ENCODE data around the gene DOCK1.

Gene DOCK1

DNA sequence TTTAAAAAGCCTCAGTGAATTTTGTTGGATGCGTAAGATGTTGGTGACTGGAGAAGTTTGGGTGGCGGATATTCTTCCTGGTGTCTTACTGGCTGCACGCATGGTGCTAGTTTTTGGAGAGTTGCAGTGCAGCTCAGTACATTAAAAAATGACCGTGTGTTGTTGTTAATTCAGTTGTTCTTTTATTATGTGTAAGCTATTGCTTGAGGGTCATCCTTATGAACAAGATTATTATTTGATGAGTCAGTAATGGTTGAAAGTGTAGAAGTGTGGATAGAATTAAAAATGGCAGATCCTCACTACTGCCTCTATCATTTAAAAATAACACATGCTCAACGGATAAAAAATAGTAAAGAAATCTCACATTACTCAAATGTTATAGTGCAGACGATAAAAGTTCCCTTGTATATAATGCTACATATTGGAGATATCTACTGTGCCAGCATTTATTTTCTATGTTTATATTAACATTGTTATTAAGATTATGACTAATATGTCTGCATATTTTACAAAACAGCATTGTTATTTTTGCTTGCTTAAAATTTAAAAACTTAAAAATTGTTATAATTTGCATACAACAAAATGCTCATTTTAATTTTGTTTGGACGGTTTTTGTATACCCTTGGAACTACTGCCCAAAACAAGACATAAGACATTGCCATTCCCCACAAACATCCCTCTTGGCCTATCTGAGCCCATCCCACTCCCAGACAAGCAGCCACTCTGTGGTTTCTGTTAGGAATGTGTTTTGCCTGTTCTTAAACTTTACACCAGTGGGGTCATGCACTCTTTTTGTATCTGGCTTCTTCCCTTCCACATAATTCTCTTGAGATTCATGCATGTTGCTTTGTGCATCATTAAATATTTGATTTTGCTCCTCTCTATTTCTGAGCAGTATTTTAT lies 142.0 kb downstream of the DOCK1 start:
- Histone ChIP-seq H3K27ac (ENCODE audit: insufficient read depth, low read depth, low read length, poor library complexity, severe bottlenecking) (no peak overlapping the region), H3K4me3 (ENCODE audit: insufficient read depth, low read depth, low read length) (no peak overlapping the region), H3K36me3 (ENCODE audit: control insufficient read depth, insufficient read depth, low read length) (peaks cover 5% of the 10 kb centered on the region), H3K9me3 (ENCODE audit: control insufficient read depth, low read length) (no peaks in the 10 kb centered on the region), H3K27me3 (ENCODE audit: control insufficient read depth, insufficient read depth, low read length, poor library complexity, severe bottlenecking) (no peaks in the 10 kb centered on the region), H3K4me1 (ENCODE audit: control insufficient read depth, insufficient read depth, low read length) (no peaks in the 10 kb centered on the region)
- WGBS, 2 experiments: 96 to 98% methylated on average over 5 to 6 of the region's 7 CpGs

DNA sequence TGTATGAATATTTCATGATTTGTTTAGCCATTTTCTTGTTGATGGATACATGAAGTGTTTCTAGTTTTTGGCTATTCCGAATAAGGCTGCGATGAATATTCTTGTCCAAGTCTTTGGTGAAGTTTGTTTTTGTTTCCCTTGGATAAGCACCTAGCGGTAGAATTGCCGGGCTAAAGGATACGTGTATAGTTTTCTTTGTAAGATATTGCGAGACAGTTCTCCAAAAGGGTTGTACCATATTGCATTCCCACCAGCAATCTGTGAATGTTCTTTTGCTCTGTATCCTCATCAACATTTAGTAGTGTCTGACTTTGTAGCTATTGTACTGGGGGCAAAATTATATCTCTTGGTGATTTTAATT lies 142.6 kb downstream of the DOCK1 start:
- WGBS, 2 experiments: 92 to 97% methylated on average over 6 of the region's 6 CpGs

DNA sequence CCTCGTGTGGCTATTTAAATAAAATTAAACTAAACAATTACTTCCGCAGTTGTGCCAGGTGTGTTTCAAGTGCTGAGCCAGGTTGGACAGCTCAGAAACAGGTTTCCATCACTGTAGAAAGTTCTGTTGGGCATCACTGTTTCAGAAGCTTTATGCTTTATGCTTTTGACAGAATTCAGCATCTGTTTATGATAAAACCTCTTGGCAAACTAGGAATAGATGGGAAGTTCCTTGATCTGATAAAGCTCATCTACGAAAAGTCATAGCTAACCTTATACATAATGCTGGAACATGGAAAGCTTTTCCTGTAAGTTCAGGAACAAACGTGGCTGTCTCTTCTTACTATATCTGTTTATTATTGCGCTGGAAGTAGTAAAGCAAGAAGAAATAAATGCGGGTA lies 143.4 kb downstream of the DOCK1 start:
- no peaks in the 10 kb centered on the region for H3K27me3 ChIP-seq (ENCODE audit: control insufficient read depth, insufficient read depth, low read length, poor library complexity, severe bottlenecking)
- H3K4me3 ChIP-seq (ENCODE audit: insufficient read depth, low read depth, low read length): no peak overlapping the region
- H3K9me3 ChIP-seq (ENCODE audit: control insufficient read depth, low read length): no peaks in the 10 kb centered on the region
- no peaks in the 10 kb centered on the region for H3K36me3 ChIP-seq (ENCODE audit: control insufficient read depth, insufficient read depth, low read length)
- H3K27ac ChIP-seq (ENCODE audit: insufficient read depth, low read depth, low read length, poor library complexity, severe bottlenecking): no peak overlapping the region
- WGBS, 2 experiments: 97 to 98% methylated on average over 3 to 5 of the region's 6 CpGs
- no peaks in the 10 kb centered on the region for H3K4me1 ChIP-seq (ENCODE audit: control insufficient read depth, insufficient read depth, low read length)

More for the DNA sequence above, 142.6 kb downstream of the DOCK1 start:
- H3K27ac ChIP-seq (ENCODE audit: insufficient read depth, low read depth, low read length, poor library complexity, severe bottlenecking): no peak overlapping the region
- no peaks in the 10 kb centered on the region for H3K27me3 ChIP-seq (ENCODE audit: control insufficient read depth, insufficient read depth, low read length, poor library complexity, severe bottlenecking)
- peaks cover under 1% of the 10 kb centered on the region for H3K36me3 ChIP-seq (ENCODE audit: control insufficient read depth, insufficient read depth, low read length)
- no peak overlapping the region for H3K4me3 ChIP-seq (ENCODE audit: insufficient read depth, low read depth, low read length)
- H3K9me3 ChIP-seq (ENCODE audit: control insufficient read depth, low read length): no peaks in the 10 kb centered on the region
- no peaks in the 10 kb centered on the region for H3K4me1 ChIP-seq (ENCODE audit: control insufficient read depth, insufficient read depth, low read length)

DNA sequence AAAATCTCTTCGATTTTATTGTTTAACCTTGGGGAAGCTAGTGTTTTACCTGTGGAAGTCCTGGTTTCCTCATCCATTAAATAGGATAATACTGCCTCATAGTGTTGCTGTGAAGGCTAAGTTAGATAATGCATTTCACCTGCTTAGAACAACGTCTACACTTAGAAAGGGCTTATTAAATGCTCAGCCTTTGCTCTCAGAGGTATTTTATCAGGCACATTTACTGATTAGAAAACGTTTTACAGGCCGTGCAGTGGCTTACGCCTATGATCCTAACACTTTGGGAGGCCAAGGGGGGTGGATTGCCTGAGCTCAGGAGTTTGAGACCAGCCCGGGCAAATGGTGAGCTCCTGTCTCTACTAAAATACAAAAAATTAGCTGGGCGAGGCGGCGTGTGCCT lies 146.8 kb downstream of the DOCK1 start:
- H3K27me3 ChIP-seq (ENCODE audit: control insufficient read depth, insufficient read depth, low read length, poor library complexity, severe bottlenecking): no peaks in the 10 kb centered on the region
- no peaks in the 10 kb centered on the region for H3K36me3 ChIP-seq (ENCODE audit: control insufficient read depth, insufficient read depth, low read length)
- no peaks in the 10 kb centered on the region for H3K9me3 ChIP-seq (ENCODE audit: control insufficient read depth, low read length)
- 94 to 95% methylated on average over 9 of the region's 9 CpGs for WGBS, 2 experiments
- no peaks in the 10 kb centered on the region for H3K4me1 ChIP-seq (ENCODE audit: control insufficient read depth, insufficient read depth, low read length)
- H3K4me3 ChIP-seq (ENCODE audit: insufficient read depth, low read depth, low read length): no peak overlapping the region
- H3K27ac ChIP-seq (ENCODE audit: insufficient read depth, low read depth, low read length, poor library complexity, severe bottlenecking): no peak overlapping the region

DNA sequence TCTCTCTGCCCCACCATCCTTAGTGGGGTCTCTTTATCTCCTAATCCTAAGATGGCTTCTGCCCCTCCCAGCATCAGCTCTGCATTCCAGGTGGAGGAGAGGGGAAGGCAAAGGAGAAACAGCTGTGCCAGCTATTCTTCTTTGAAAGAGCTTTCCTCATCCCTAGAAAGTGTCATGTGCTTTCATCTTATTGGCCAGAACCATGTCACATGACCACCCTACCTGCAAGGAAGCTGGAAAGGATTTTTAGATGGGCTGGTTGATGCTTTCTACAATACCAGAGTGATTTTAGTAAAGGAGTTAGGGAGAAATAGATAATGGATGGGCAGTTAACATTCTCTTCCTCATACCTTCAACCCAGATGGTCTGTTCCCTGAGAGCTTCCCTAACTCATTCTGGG lies 150.0 kb downstream of the DOCK1 start:
- H3K4me3 ChIP-seq (ENCODE audit: insufficient read depth, low read depth, low read length): no peak overlapping the region
- peaks cover 5% of the 10 kb centered on the region for H3K36me3 ChIP-seq (ENCODE audit: control insufficient read depth, insufficient read depth, low read length)
- no peaks in the 10 kb centered on the region for H3K27me3 ChIP-seq (ENCODE audit: control insufficient read depth, insufficient read depth, low read length, poor library complexity, severe bottlenecking)
- H3K9me3 ChIP-seq (ENCODE audit: control insufficient read depth, low read length): no peaks in the 10 kb centered on the region
- no peaks in the 10 kb centered on the region for H3K4me1 ChIP-seq (ENCODE audit: control insufficient read depth, insufficient read depth, low read length)
- H3K27ac ChIP-seq (ENCODE audit: insufficient read depth, low read depth, low read length, poor library complexity, severe bottlenecking): no peak overlapping the region

DNA sequence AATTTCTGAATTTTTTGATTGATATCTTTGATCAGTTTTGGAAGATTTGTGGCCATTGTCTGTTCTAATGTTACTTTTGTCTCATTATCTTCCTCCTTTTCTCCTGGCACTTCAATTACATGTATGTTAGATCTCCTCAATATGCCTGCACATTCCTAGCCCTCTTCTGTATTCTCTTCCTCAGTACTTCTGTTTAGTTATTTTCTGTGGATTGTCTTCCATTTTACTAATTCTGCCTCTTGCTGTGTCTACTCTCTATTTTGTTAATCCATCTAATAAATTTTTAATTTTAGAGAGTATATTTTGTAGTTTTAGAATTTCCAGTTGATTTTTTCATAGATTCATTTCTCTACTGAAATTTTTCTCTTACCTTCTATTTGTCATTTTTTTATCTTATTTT lies 154.1 kb downstream of the DOCK1 start:
- H3K27ac ChIP-seq (ENCODE audit: insufficient read depth, low read depth, low read length, poor library complexity, severe bottlenecking): no peak overlapping the region
- no peaks in the 10 kb centered on the region for H3K27me3 ChIP-seq (ENCODE audit: control insufficient read depth, insufficient read depth, low read length, poor library complexity, severe bottlenecking)
- H3K36me3 ChIP-seq (ENCODE audit: control insufficient read depth, insufficient read depth, low read length): peaks cover 5% of the 10 kb centered on the region
- no peak overlapping the region for H3K4me3 ChIP-seq (ENCODE audit: insufficient read depth, low read depth, low read length)
- no peaks in the 10 kb centered on the region for H3K9me3 ChIP-seq (ENCODE audit: control insufficient read depth, low read length)
- H3K4me1 ChIP-seq (ENCODE audit: control insufficient read depth, insufficient read depth, low read length): no peaks in the 10 kb centered on the region

DNA sequence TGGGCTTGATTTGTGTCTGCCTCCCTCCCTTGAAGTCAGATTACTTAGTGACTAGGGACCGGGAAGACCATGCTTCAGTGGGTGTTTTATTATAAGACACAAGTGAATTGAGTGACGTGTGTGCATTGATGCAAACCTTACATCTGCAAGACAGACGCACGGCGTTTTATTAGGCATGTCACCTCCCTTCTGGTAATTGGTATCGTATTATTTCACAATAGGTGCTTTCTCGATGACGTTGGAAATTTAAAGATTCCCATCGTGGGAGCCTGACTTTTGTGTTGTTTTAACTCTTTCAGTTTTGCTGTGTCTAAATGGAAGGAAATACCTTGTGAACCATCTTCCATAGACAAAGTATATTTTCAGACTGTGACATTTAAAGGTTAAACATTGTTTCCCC lies 158.5 kb downstream of the DOCK1 start:
- Histone ChIP-seq H3K4me1 (ENCODE audit: control insufficient read depth, insufficient read depth, low read length) (no peaks in the 10 kb centered on the region), H3K27ac (ENCODE audit: insufficient read depth, low read depth, low read length, poor library complexity, severe bottlenecking) (no peak overlapping the region), H3K4me3 (ENCODE audit: insufficient read depth, low read depth, low read length) (no peak overlapping the region), H3K27me3 (ENCODE audit: control insufficient read depth, insufficient read depth, low read length, poor library complexity, severe bottlenecking) (no peaks in the 10 kb centered on the region), H3K9me3 (ENCODE audit: control insufficient read depth, low read length) (no peaks in the 10 kb centered on the region), H3K36me3 (ENCODE audit: control insufficient read depth, insufficient read depth, low read length) (peaks cover 5% of the 10 kb centered on the region)
- 96 to 97% methylated on average over 9 of the region's 9 CpGs for WGBS, 2 experiments

DNA sequence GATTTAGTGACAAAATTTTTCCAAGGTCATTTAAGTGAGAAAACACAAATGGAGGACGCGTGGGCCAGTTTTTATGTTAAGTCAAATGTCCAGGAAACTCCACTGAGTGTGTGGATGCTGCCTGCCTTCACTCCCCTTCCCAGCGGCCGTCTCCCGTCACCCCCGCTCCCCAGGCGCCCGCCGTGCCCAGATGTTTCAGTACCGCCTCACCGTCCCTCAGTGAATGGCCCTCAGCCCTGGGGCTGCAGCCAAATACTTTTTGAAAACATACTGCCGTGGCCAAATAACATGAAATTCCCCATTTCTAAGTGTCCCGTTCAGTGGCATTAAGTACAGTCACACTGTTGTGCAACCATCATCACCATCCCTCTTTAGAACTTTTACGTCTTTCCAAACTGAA lies 159.2 kb downstream of the DOCK1 start:
- Histone ChIP-seq H3K27me3 (ENCODE audit: control insufficient read depth, insufficient read depth, low read length, poor library complexity, severe bottlenecking) (no peaks in the 10 kb centered on the region), H3K27ac (ENCODE audit: insufficient read depth, low read depth, low read length, poor library complexity, severe bottlenecking) (no peak overlapping the region), H3K9me3 (ENCODE audit: control insufficient read depth, low read length) (no peaks in the 10 kb centered on the region), H3K36me3 (ENCODE audit: control insufficient read depth, insufficient read depth, low read length) (peaks cover 5% of the 10 kb centered on the region), H3K4me3 (ENCODE audit: insufficient read depth, low read depth, low read length) (no peak overlapping the region), H3K4me1 (ENCODE audit: control insufficient read depth, insufficient read depth, low read length) (no peaks in the 10 kb centered on the region)
- WGBS, 2 experiments: 94 to 96% methylated on average over 14 of the region's 14 CpGs

DNA sequence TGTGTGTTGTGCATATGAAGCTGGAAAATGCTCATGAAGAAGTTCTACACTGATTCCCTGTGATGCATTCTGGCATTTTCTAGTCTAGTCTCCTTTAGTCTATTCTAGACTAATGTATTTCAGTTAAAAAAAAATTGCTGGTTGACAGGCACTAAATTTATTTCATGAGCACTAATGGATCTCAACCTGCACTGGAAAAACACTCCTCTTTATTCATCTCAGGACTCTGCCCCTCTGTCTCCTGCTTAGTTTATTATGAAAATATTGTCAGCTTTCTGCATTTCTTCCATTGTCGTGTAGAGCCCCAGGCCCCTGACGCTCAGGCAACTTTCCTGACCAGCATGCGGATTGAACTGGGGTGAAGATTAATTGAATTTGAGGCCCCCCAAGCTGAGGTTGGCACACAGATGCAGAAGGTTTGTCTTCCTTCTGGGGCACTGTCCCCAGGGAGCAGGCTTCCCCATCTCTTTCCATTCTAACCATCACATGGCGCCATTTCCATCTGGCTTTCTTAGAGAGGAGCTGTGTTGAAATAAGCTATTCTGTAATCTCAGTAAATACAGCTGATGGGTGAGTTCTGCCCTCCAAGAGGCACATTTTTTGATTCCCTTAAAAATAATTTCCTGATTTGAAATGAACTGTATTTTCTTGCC lies 162.4 kb downstream of the DOCK1 start:
- H3K27me3 ChIP-seq (ENCODE audit: control insufficient read depth, insufficient read depth, low read length, poor library complexity, severe bottlenecking): no peaks in the 10 kb centered on the region
- no peaks in the 10 kb centered on the region for H3K9me3 ChIP-seq (ENCODE audit: control insufficient read depth, low read length)
- H3K4me1 ChIP-seq (ENCODE audit: control insufficient read depth, insufficient read depth, low read length): no peaks in the 10 kb centered on the region
- no peaks in the 10 kb centered on the region for H3K36me3 ChIP-seq (ENCODE audit: control insufficient read depth, insufficient read depth, low read length)
- WGBS, 2 experiments: 90 to 93% methylated on average over 3 to 4 of the region's 4 CpGs
- no peak overlapping the region for H3K4me3 ChIP-seq (ENCODE audit: insufficient read depth, low read depth, low read length)
- H3K27ac ChIP-seq (ENCODE audit: insufficient read depth, low read depth, low read length, poor library complexity, severe bottlenecking): no peak overlapping the region

DNA sequence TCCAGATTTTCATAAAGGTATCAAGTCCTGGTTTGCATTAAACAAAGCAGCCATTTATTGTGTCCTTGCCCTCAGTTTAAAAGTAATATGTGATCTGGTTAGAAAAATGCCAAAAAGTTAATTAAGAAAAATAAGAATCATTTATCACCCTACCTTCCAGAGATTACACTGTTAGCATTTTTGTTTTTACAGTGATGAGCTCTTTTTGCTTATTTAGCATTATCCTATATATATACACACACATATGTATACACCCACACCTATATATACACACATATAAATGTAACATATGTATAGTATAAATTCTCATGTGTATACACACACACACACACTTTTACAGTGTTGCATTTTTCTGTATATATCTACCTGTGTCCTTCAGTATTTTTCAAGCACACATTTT lies 163.3 kb downstream of the DOCK1 start:
- no peaks in the 10 kb centered on the region for H3K9me3 ChIP-seq (ENCODE audit: control insufficient read depth, low read length)
- H3K4me1 ChIP-seq (ENCODE audit: control insufficient read depth, insufficient read depth, low read length): no peaks in the 10 kb centered on the region
- H3K27me3 ChIP-seq (ENCODE audit: control insufficient read depth, insufficient read depth, low read length, poor library complexity, severe bottlenecking): no peaks in the 10 kb centered on the region
- no peaks in the 10 kb centered on the region for H3K36me3 ChIP-seq (ENCODE audit: control insufficient read depth, insufficient read depth, low read length)
- H3K4me3 ChIP-seq (ENCODE audit: insufficient read depth, low read depth, low read length): no peak overlapping the region
- no peak overlapping the region for H3K27ac ChIP-seq (ENCODE audit: insufficient read depth, low read depth, low read length, poor library complexity, severe bottlenecking)

All from ectodermal cell (in vitro differentiated cells).